LNCaP clone FGC (cell line): ENCODE data around the gene HSDL2.

Source experiments
- DNase-seq: peaks from one replicate; pipeline ENCODE4 v3.0.0-alpha.2; 2011; ENCODE audit warnings: low read depth
- H3K4me3 ChIP-seq: 2 replicates; pipeline ENCODE4 v1.5.1; 2011; ENCODE audit warnings: mild to moderate bottlenecking, low read depth, low read length, control low read depth
- TF ChIP-seq, protein P1 (sequence below): IDR thresholded peaks from 2 replicates; pipeline ENCODE4 v1.5.1; 2012; ENCODE audit warnings: mild to moderate bottlenecking; ENCODE audit not compliant: control insufficient read depth, insufficient read depth; ENCODE audit errors: extremely low read depth

Gene HSDL2

GRCh38 chr9:112496074-112496722, 116.3 kb downstream of the HSDL2 start:
- H3K4me3 ChIP-seq = no peak overlapping the region
- DNase-seq = no peak
- TF ChIP-seq, protein P1, sequence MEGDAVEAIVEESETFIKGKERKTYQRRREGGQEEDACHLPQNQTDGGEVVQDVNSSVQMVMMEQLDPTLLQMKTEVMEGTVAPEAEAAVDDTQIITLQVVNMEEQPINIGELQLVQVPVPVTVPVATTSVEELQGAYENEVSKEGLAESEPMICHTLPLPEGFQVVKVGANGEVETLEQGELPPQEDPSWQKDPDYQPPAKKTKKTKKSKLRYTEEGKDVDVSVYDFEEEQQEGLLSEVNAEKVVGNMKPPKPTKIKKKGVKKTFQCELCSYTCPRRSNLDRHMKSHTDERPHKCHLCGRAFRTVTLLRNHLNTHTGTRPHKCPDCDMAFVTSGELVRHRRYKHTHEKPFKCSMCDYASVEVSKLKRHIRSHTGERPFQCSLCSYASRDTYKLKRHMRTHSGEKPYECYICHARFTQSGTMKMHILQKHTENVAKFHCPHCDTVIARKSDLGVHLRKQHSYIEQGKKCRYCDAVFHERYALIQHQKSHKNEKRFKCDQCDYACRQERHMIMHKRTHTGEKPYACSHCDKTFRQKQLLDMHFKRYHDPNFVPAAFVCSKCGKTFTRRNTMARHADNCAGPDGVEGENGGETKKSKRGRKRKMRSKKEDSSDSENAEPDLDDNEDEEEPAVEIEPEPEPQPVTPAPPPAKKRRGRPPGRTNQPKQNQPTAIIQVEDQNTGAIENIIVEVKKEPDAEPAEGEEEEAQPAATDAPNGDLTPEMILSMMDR = no peak

DNA sequence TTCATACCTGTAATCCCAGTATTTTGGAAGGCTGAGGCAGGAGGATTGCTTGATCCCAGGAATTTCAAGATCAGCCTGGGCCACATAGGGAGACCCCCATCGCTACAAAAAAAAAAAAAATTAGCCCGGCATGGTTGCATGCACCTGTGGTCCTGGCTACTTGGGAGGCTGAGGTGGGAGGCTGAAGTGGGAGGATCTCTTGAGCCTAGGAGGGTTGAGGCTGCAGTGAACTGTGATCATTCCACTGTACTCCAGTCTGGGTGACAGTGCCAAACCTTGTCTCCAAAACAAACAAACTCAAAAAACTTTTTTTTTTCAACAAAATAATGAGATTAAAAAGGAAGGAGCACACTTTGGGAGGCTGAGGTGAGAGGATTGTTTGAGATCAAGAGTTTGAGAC, 120.9 kb downstream of the HSDL2 start:
- no peak for DNase-seq
- no peak overlapping the region for H3K4me3 ChIP-seq
- TF ChIP-seq, protein P1 = no peak

DNA sequence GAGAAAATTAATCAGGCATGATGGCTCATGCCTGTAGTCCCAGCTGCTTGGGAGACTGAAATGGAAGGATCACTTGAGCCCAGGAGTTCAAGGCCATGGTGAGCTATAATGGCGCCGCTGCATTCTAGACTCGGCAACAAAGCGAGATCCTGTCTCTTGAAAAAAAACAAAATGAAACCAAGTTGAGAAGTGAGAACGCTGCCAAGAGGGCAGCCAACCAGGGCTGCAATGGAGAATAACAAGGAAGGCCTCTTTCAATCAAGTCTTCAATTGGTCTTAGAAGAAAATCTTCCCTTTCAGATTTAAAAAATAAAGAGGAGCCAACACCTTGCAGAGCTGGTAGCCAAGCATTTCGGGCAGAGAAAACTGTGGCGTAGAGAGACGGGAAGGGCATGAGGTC, 121.4 kb downstream of the HSDL2 start:
- H3K4me3 ChIP-seq = no peak overlapping the region
- TF ChIP-seq, protein P1 = no peak
- no peak for DNase-seq

DNA sequence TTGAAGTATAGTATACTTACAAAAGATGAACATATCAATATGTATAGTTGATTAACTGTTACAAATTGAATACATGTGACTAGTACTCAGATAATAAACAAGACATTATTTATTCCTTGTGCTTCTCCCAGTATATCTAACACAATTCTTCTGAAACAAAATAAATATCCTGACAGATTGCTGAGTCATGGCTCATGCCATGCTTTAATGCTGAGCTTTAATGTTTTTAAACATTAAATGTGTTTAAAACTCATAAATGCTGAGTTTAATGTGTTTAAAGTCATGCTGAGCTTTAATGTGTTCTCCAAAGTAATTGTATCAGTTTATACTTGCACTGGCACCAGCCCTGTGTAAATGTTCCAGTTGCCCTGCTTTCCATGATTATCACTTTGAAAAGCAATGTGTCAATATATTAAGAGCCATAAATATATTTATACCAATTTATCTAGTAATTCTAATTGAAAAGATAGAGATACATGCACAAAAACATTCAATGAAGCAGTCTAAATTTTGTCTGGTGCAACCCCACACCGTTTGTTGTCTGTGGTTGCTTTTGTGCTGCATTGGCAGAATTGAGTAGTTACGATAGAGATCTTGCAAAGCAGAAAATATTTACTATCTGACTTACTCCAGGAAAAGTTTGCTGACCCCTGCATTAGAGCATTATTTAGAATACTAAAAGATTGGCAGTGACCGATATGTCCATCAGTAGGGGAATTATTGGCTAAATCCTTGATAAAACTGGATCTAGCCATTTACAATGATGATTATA, 122.5 kb downstream of the HSDL2 start:
- DNase-seq = no peak
- H3K4me3 ChIP-seq = peak overlapping the region; percentile 10; the same call in 1 of the 2 replicates
- TF ChIP-seq, protein P1 = no peak

GRCh38 chr9:112503170-112503569, 123.3 kb downstream of the HSDL2 start:
- TF ChIP-seq, protein P1 = no peak
- H3K4me3 ChIP-seq = no peak overlapping the region; the same call in 1 of the 2 replicates
- DNase-seq = no peak

GRCh38 chr9:112505086-112505485, 125.2 kb downstream of the HSDL2 start:
- TF ChIP-seq, protein P1 = no peak
- H3K4me3 ChIP-seq = no peak overlapping the region
- DNase-seq = no peak

DNA sequence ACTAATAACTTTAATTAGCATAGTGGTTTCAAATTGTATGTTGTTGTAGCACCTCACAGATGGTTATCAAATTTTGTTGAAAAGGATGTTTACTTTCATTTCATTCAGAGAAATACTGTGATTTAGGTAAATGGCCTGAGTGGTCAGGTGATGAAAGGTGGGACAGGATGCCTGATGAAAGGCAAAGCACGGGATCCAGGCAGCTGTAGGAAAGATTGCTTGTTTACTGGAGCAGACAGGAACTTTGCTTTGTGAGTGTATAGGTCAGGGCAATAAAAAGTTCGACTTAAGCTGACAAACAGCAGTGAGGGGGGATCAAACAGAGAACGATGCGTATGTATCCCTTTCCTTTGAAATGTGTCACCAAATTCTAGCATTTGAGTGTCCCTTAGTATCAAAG, 125.7 kb downstream of the HSDL2 start:
- TF ChIP-seq, protein P1 = no peak
- no peak overlapping the region for H3K4me3 ChIP-seq
- no peak for DNase-seq
